Lower leg skin (tissue), 4 donors: Measurements from ENCODE around the gene CRKL. TPM values are rescaled to one million over a fixed set of nuclear protein-coding genes. Genes with fewer than 3 reads are reported as not detected.
"Not testable (repeated sequence)": the region's sequence is repeated elsewhere in the genome, so short reads cannot be mapped to it uniquely, and the experiment has no call there.

Experiments
- DNase-seq, 2 donors: peaks; one replicate each; pipeline ENCODE4 v3.0.0-alpha.2; 2019; ENCODE audit warnings: low spot score in 2 of 2
- H3K4me3 ChIP-seq: fragments of 200-600 bp; sonication (generic); 2 replicates; pipeline ENCODE4 v1.5.1; 2017; ENCODE audit warnings: mild to moderate bottlenecking, low read depth; ENCODE audit not compliant: poor library complexity, severe bottlenecking
- POLR2A ChIP-seq, 2 donors: fragments of 450-650 bp; IDR thresholded peaks; one replicate each; pipeline ENCODE4 v1.6.1; 2016 to 2017; ENCODE audit warnings: antibody characterized with exemption in 2 of 2, mild to moderate bottlenecking in 1 of 2, moderate library complexity in 1 of 2
- WGBS, 2 donors: methylation state at CpG; one replicate each; pipeline ENCODE4 v1.1.5; 2018; 5-methylcytosine and 5-hydroxymethylcytosine counted together
- intact Hi-C: fragments of 100-400 bp; cut with DNase I; formaldehyde crosslinking; loops from one replicate; pipeline ENCODE4 v1.15.0; 2023; ENCODE audit warnings: low total_unique reads
- total RNA-seq, 4 donors: library from RNA; depleted of rRNA; stranded (reverse); fragments of >200 nt; gene quantifications; one replicate each; pipeline ENCODE4 v1.1.0, GENCODE V29; 2016
- TF ChIP-seq, protein P1 (sequence below), 3 donors: fragments of 450-650 bp; IDR thresholded peaks; one replicate each; pipeline ENCODE4 v1.5.1; 2016; ENCODE audit warnings: antibody characterized with exemption in 3 of 3, mild to moderate bottlenecking in 3 of 3, moderate library complexity in 2 of 3

Gene CRKL
- total RNA-seq, 4 donors from 2014 or later, result 54.3 to 94.1 (median 64.9) TPM

GRCh38 chr22:20890975-20891374 is 26.2 kb upstream of the CRKL start:
- no peak overlapping the region for H3K4me3 ChIP-seq
- TF ChIP-seq POLR2A (IDR thresholded peaks at IDR 0.05), result no peak
- TF ChIP-seq, protein P1, sequence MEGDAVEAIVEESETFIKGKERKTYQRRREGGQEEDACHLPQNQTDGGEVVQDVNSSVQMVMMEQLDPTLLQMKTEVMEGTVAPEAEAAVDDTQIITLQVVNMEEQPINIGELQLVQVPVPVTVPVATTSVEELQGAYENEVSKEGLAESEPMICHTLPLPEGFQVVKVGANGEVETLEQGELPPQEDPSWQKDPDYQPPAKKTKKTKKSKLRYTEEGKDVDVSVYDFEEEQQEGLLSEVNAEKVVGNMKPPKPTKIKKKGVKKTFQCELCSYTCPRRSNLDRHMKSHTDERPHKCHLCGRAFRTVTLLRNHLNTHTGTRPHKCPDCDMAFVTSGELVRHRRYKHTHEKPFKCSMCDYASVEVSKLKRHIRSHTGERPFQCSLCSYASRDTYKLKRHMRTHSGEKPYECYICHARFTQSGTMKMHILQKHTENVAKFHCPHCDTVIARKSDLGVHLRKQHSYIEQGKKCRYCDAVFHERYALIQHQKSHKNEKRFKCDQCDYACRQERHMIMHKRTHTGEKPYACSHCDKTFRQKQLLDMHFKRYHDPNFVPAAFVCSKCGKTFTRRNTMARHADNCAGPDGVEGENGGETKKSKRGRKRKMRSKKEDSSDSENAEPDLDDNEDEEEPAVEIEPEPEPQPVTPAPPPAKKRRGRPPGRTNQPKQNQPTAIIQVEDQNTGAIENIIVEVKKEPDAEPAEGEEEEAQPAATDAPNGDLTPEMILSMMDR (IDR thresholded peaks at IDR 0.05), result no peak
- intact Hi-C loops, result no loop called here
- no peak for DNase-seq
- WGBS, 2 donors, result 96 to 97% methylated on average over 6 of the region's 6 CpGs

- WGBS, 2 donors, result 93% methylated on average over 7 of the region's 7 CpGs
- H3K4me3 ChIP-seq, DNase-seq, intact Hi-C loops: not testable (repeated sequence)
Measured at GRCh38 chr22:20897737-20898136, 19.5 kb upstream of the CRKL start.

GRCh38 chr22:20899827-20900423 is 17.3 kb upstream of the CRKL start:
- TF ChIP-seq POLR2A (IDR thresholded peaks at IDR 0.05), result no peak
- TF ChIP-seq, protein P1 (IDR thresholded peaks at IDR 0.05), result no peak
- H3K4me3 ChIP-seq, result no peak overlapping the region
- no peak for DNase-seq
- 80 to 84% methylated on average over 7 of the region's 7 CpGs for WGBS, 2 donors
- intact Hi-C loops, result no loop called here

- intact Hi-C loops, DNase-seq, H3K4me3 ChIP-seq: not testable (repeated sequence)
- whole genome bisulfite sequencing, 2 donors, result 92 to 93% methylated on average over 18 of the region's 18 CpGs
Measured at GRCh38 chr22:20901093-20902033, 15.8 kb upstream of the CRKL start.

DNA sequence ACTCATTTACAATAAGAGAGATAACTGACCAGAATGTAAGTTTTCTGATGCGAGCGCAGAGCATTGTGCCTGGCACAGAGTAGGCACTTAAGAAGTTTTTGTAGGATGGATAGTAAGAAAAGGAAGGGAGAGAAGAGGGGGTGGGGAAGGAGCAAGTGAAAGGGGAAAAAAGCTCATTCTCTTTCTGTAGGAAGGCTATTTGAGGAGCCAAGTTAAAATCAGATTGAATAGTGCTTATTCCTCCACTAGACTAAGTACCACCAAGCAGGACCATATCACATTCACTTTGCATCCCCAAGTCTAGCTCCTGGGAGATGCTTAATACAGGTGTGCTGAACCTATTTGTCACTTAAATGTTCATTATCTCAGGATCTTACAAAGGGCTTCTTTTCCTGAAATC is 14.1 kb upstream of the CRKL start:
- no peak for DNase-seq
- TF ChIP-seq, protein P1 (IDR thresholded peaks at IDR 0.05), result no peak
- TF ChIP-seq POLR2A (IDR thresholded peaks at IDR 0.05), result no peak
- WGBS, 2 donors, result 97 to 100% methylated on average over 2 of the region's 2 CpGs
- H3K4me3 ChIP-seq, result no peak overlapping the region
- intact Hi-C loops, result no loop called here

- DNase-seq, result peak in 1 of 2 donors; percentile 59
- TF ChIP-seq, protein P1 (IDR thresholded peaks at IDR 0.05), result no peak
- TF ChIP-seq POLR2A (IDR thresholded peaks at IDR 0.05), result no peak
- intact Hi-C loops, result no loop called here
- H3K4me3 ChIP-seq, result no peak overlapping the region
- 64% methylated on average over 7 of the region's 7 CpGs for WGBS, 2 donors
Measured at GRCh38 chr22:20904008-20904979, 12.9 kb upstream of the CRKL start.
